Tibial nerve (tissue), 4 donors: ENCODE measurements around the gene ARHGAP27.

ENCODE experiments used
- CTCF ChIP-seq, 5 experiments: fragments of 200-600 bp in 3 of 5; fragments of 450-650 bp in 2 of 5; sonication (generic) in 3 of 5; IDR thresholded peaks; one replicate each; pipeline ENCODE4 v1.5.1; 2016 to 2019; ENCODE audit warnings: antibody characterized with exemption in 5 of 5, mild to moderate bottlenecking in 3 of 5, moderate library complexity in 2 of 5
- EP300 ChIP-seq, 2 donors: sonication (generic); formaldehyde crosslinking; IDR thresholded peaks; one replicate each; pipeline ENCODE4 v1.6.1; 2017; ENCODE audit warnings: antibody characterized with exemption in 2 of 2, mild to moderate bottlenecking in 1 of 2
- POLR2A ChIP-seq, 2 donors: fragments of 450-650 bp; IDR thresholded peaks; one replicate each; pipeline ENCODE4 v1.6.1; 2017; ENCODE audit warnings: antibody characterized with exemption in 2 of 2, mild to moderate bottlenecking in 2 of 2, moderate library complexity in 2 of 2

DNA sequence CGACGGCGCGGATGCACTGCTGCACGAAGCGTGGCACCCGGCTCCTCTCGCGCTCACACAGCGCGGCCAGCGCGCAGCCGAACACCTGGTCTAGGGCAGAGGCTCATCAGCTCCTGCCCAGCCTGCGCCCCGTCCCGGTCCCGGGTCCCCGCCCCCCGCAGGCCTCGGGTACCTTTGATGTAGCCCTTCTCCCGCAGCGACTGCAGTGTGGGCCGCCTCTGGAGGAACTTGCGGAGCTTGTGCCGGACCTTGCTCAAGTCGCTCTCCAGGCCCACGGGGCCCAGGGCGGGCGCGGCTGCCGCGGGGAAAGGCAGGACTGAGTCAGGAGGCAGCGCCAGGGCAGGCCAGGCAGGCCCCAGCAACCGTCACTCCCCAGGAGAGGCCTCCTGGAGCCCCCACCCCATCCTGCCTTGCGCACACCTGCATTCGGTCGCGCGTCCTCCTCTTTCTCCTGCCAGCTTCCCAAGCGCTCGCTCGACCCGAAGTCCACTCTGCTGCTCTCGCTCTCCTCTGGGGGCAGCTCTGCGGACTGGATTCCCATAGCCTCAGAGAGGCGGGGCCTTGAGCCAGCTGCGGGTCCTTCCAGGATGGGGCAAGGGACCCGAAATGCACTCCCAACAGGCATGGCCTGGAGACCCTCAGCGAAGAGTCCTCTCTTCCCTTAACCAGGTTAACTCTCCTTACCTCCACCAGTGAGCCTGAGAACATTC, 36.0 kb downstream of the ARHGAP27 start:
- TF ChIP-seq CTCF (IDR thresholded peaks at IDR 0.05) (no peak), POLR2A (IDR thresholded peaks at IDR 0.05) (no peak), EP300 (IDR thresholded peaks at IDR 0.05) (no peak)
